Measurements from ENCODE around the gene MAPKBP1. TPM values are rescaled to one million over a fixed set of nuclear protein-coding genes. Genes with fewer than 3 reads are reported as not detected.
"Not testable (repeated sequence)": the region's sequence is repeated elsewhere in the genome, so short reads cannot be mapped to it uniquely, and the experiment has no call there.

Gene MAPKBP1
- 7.2 TPM for total RNA-seq
- polyA plus RNA-seq = 8.1 TPM
- long read RNA-seq, donor 1 = 0 reads
- long read RNA-seq, donor 2 = 0 reads
- long read RNA-seq, donor 3 = 0 reads
- long read RNA-seq, donor 4, partial matches to known transcripts = 0 of 1 reads
- long read RNA-seq, donor 4, other reads (novel, unspliced or antisense) = 0 of 1 reads
- long read RNA-seq, donor 5, partial matches to known transcripts = 0 of 2 reads
- long read RNA-seq, donor 5, other reads (novel, unspliced or antisense) = 0 of 2 reads
- long read RNA-seq, donor 6 = 0 reads
- long read RNA-seq, donor 7, full-length matches to known transcripts = 1 of 1 reads
- long read RNA-seq, donor 7, partial matches to known transcripts = 0 of 1 reads
- long read RNA-seq, donor 7, other reads (novel, unspliced or antisense) = 0 of 1 reads
- long read RNA-seq, donor 8 = 0 reads
- long read RNA-seq, donor 9 = 0 reads
- long read RNA-seq, donor 10, partial matches to known transcripts = 0 of 1 reads
- long read RNA-seq, donor 10, other reads (novel, unspliced or antisense) = 0 of 1 reads

GRCh38 chr15:41774062-41774881, at the start of gene MAPKBP1:
Gene MAPKBP1, plus strand, starts transcription at chr15:41774484. Its CDS starts 792 bp downstream, at chr15:41775276.
- Histone ChIP-seq H3K36me3 (ENCODE audit: control insufficient read depth in 2 of 2, insufficient read depth in 2 of 2, low read length in 1 of 2) (peaks cover 0 to 4% of the 10 kb centered on the region in 2 donors), H3K9me3 (ENCODE audit: control insufficient read depth in 2 of 2, insufficient read depth in 1 of 2, low read length in 1 of 2) (no peaks in the 10 kb centered on the region), H3K4me3 (ENCODE audit: low read length in 2 of 2) (peak within 1 kb of the TSS; percentile 57 to 87), H3K4me1 (ENCODE audit: control insufficient read depth in 2 of 2, insufficient read depth in 2 of 2, low read length in 2 of 2) (peaks cover 19 to 38% of the 10 kb centered on the region in 2 donors), H3K27ac (ENCODE audit: low read depth in 1 of 2, low read length in 1 of 2) (peak within 1 kb of the TSS; percentile 89 to 93), H3K27me3 (ENCODE audit: control insufficient read depth in 2 of 2, insufficient read depth in 1 of 2, low read length in 1 of 2) (no peaks in the 10 kb centered on the region)
- DNase-seq (ENCODE audit: low read depth in 6 of 9, low spot score in 9 of 9) = peak; percentile 97 to 99 (median 98)
- under 1% methylated on average over 62 of the region's 62 CpGs for WGBS

- Histone ChIP-seq H3K36me3 (ENCODE audit: control insufficient read depth in 2 of 2, insufficient read depth in 2 of 2, low read length in 1 of 2) (peaks cover 15 to 18% of the 10 kb centered on the region in 2 donors), H3K27ac (ENCODE audit: low read depth in 1 of 2, low read length in 1 of 2) (no peak overlapping the region), H3K9me3 (ENCODE audit: control insufficient read depth in 2 of 2, insufficient read depth in 1 of 2, low read length in 1 of 2) (no peaks in the 10 kb centered on the region), H3K4me3 (ENCODE audit: low read length in 2 of 2) (no peak overlapping the region), H3K27me3 (ENCODE audit: control insufficient read depth in 2 of 2, insufficient read depth in 1 of 2, low read length in 1 of 2) (no peaks in the 10 kb centered on the region), H3K4me1 (ENCODE audit: control insufficient read depth in 2 of 2, insufficient read depth in 2 of 2, low read length in 2 of 2) (no peaks in the 10 kb centered on the region)
- 96% methylated on average over 3 of the region's 3 CpGs for WGBS
- no peak for DNase-seq (ENCODE audit: low read depth in 6 of 9, low spot score in 9 of 9)
Measured at GRCh38 chr15:41727143-41727542, 47.1 kb upstream of the MAPKBP1 start.

- DNase-seq (ENCODE audit: low read depth in 6 of 9, low spot score in 9 of 9); H3K4me3 ChIP-seq (ENCODE audit: low read length in 2 of 2); H3K9me3 ChIP-seq (ENCODE audit: control insufficient read depth in 2 of 2, insufficient read depth in 1 of 2, low read length in 1 of 2); H3K27me3 ChIP-seq (ENCODE audit: control insufficient read depth in 2 of 2, insufficient read depth in 1 of 2, low read length in 1 of 2); H3K4me1 ChIP-seq (ENCODE audit: control insufficient read depth in 2 of 2, insufficient read depth in 2 of 2, low read length in 2 of 2); H3K27ac ChIP-seq (ENCODE audit: low read depth in 1 of 2, low read length in 1 of 2): not testable (repeated sequence)
- WGBS = 98% methylated on average over 11 of the region's 11 CpGs
- peaks cover 19 to 20% of the 10 kb centered on the region in 2 donors for H3K36me3 ChIP-seq (ENCODE audit: control insufficient read depth in 2 of 2, insufficient read depth in 2 of 2, low read length in 1 of 2)
Measured at GRCh38 chr15:41728061-41728460, 46.2 kb upstream of the MAPKBP1 start.

- Histone ChIP-seq H3K4me3 (ENCODE audit: low read length in 2 of 2) (no peak overlapping the region), H3K27me3 (ENCODE audit: control insufficient read depth in 2 of 2, insufficient read depth in 1 of 2, low read length in 1 of 2) (no peaks in the 10 kb centered on the region), H3K4me1 (ENCODE audit: control insufficient read depth in 2 of 2, insufficient read depth in 2 of 2, low read length in 2 of 2) (no peaks in the 10 kb centered on the region), H3K27ac (ENCODE audit: low read depth in 1 of 2, low read length in 1 of 2) (no peak overlapping the region), H3K9me3 (ENCODE audit: control insufficient read depth in 2 of 2, insufficient read depth in 1 of 2, low read length in 1 of 2) (no peaks in the 10 kb centered on the region), H3K36me3 (ENCODE audit: control insufficient read depth in 2 of 2, insufficient read depth in 2 of 2, low read length in 1 of 2) (peaks cover 28 to 37% of the 10 kb centered on the region in 2 donors)
- no peak for DNase-seq (ENCODE audit: low read depth in 6 of 9, low spot score in 9 of 9)
- WGBS = 62% methylated on average over 4 of the region's 4 CpGs
Measured at GRCh38 chr15:41730543-41730942, 43.7 kb upstream of the MAPKBP1 start.

GRCh38 chr15:41732483-41732882, 41.8 kb upstream of the MAPKBP1 start:
- DNase-seq (ENCODE audit: low read depth in 6 of 9, low spot score in 9 of 9) = no peak
- Histone ChIP-seq H3K4me1 (ENCODE audit: control insufficient read depth in 2 of 2, insufficient read depth in 2 of 2, low read length in 2 of 2) (no peaks in the 10 kb centered on the region), H3K27ac (ENCODE audit: low read depth in 1 of 2, low read length in 1 of 2) (no peak overlapping the region), H3K4me3 (ENCODE audit: low read length in 2 of 2) (no peak overlapping the region), H3K9me3 (ENCODE audit: control insufficient read depth in 2 of 2, insufficient read depth in 1 of 2, low read length in 1 of 2) (no peaks in the 10 kb centered on the region), H3K27me3 (ENCODE audit: control insufficient read depth in 2 of 2, insufficient read depth in 1 of 2, low read length in 1 of 2) (no peaks in the 10 kb centered on the region), H3K36me3 (ENCODE audit: control insufficient read depth in 2 of 2, insufficient read depth in 2 of 2, low read length in 1 of 2) (peaks cover 31 to 56% of the 10 kb centered on the region in 2 donors)
- 99% methylated on average over 1 of the region's 1 CpG for WGBS

- Histone ChIP-seq H3K27me3 (ENCODE audit: control insufficient read depth in 2 of 2, insufficient read depth in 1 of 2, low read length in 1 of 2) (no peaks in the 10 kb centered on the region), H3K27ac (ENCODE audit: low read depth in 1 of 2, low read length in 1 of 2) (no peak overlapping the region), H3K36me3 (ENCODE audit: control insufficient read depth in 2 of 2, insufficient read depth in 2 of 2, low read length in 1 of 2) (peaks cover 28 to 63% of the 10 kb centered on the region in 2 donors), H3K4me3 (ENCODE audit: low read length in 2 of 2) (no peak overlapping the region), H3K9me3 (ENCODE audit: control insufficient read depth in 2 of 2, insufficient read depth in 1 of 2, low read length in 1 of 2) (no peaks in the 10 kb centered on the region), H3K4me1 (ENCODE audit: control insufficient read depth in 2 of 2, insufficient read depth in 2 of 2, low read length in 2 of 2) (no peaks in the 10 kb centered on the region)
- no peak for DNase-seq (ENCODE audit: low read depth in 6 of 9, low spot score in 9 of 9)
- WGBS = 97% methylated on average over 4 of the region's 4 CpGs
Measured at GRCh38 chr15:41734079-41734478, 40.2 kb upstream of the MAPKBP1 start.

- H3K4me1 ChIP-seq (ENCODE audit: control insufficient read depth in 2 of 2, insufficient read depth in 2 of 2, low read length in 2 of 2) = no peaks in the 10 kb centered on the region
- 98% methylated on average over 4 of the region's 4 CpGs for WGBS
- no peaks in the 10 kb centered on the region for H3K9me3 ChIP-seq (ENCODE audit: control insufficient read depth in 2 of 2, insufficient read depth in 1 of 2, low read length in 1 of 2)
- H3K4me3 ChIP-seq (ENCODE audit: low read length in 2 of 2) = no peak overlapping the region
- H3K27ac ChIP-seq (ENCODE audit: low read depth in 1 of 2, low read length in 1 of 2) = no peak overlapping the region
- DNase-seq (ENCODE audit: low read depth in 6 of 9, low spot score in 9 of 9) = no peak
- H3K36me3 ChIP-seq (ENCODE audit: control insufficient read depth in 2 of 2, insufficient read depth in 2 of 2, low read length in 1 of 2) = peaks cover 27 to 66% of the 10 kb centered on the region in 2 donors
- no peaks in the 10 kb centered on the region for H3K27me3 ChIP-seq (ENCODE audit: control insufficient read depth in 2 of 2, insufficient read depth in 1 of 2, low read length in 1 of 2)
Measured at GRCh38 chr15:41735046-41735445, 39.2 kb upstream of the MAPKBP1 start.

GRCh38 chr15:41735492-41735891, 38.8 kb upstream of the MAPKBP1 start:
- H3K27me3 ChIP-seq (ENCODE audit: control insufficient read depth in 2 of 2, insufficient read depth in 1 of 2, low read length in 1 of 2); H3K4me3 ChIP-seq (ENCODE audit: low read length in 2 of 2); H3K9me3 ChIP-seq (ENCODE audit: control insufficient read depth in 2 of 2, insufficient read depth in 1 of 2, low read length in 1 of 2); DNase-seq (ENCODE audit: low read depth in 6 of 9, low spot score in 9 of 9); H3K27ac ChIP-seq (ENCODE audit: low read depth in 1 of 2, low read length in 1 of 2); H3K4me1 ChIP-seq (ENCODE audit: control insufficient read depth in 2 of 2, insufficient read depth in 2 of 2, low read length in 2 of 2): not testable (repeated sequence)
- H3K36me3 ChIP-seq (ENCODE audit: control insufficient read depth in 2 of 2, insufficient read depth in 2 of 2, low read length in 1 of 2) = peaks cover 26 to 64% of the 10 kb centered on the region in 2 donors
- whole genome bisulfite sequencing = 97% methylated on average over 10 of the region's 10 CpGs

GRCh38 chr15:41746802-41747201, 27.5 kb upstream of the MAPKBP1 start:
- Histone ChIP-seq H3K36me3 (ENCODE audit: control insufficient read depth in 2 of 2, insufficient read depth in 2 of 2, low read length in 1 of 2) (peaks cover 36 to 55% of the 10 kb centered on the region in 2 donors), H3K4me3 (ENCODE audit: low read length in 2 of 2) (no peak overlapping the region), H3K4me1 (ENCODE audit: control insufficient read depth in 2 of 2, insufficient read depth in 2 of 2, low read length in 2 of 2) (no peaks in the 10 kb centered on the region), H3K27ac (ENCODE audit: low read depth in 1 of 2, low read length in 1 of 2) (no peak overlapping the region), H3K27me3 (ENCODE audit: control insufficient read depth in 2 of 2, insufficient read depth in 1 of 2, low read length in 1 of 2) (no peaks in the 10 kb centered on the region), H3K9me3 (ENCODE audit: control insufficient read depth in 2 of 2, insufficient read depth in 1 of 2, low read length in 1 of 2) (no peaks in the 10 kb centered on the region)
- DNase-seq (ENCODE audit: low read depth in 6 of 9, low spot score in 9 of 9) = no peak
- WGBS = 95% methylated on average over 1 of the region's 1 CpG

All from thymus (tissue), 14 donors.